ENCODE results near the gene RASIP1. TPM values are rescaled to one million over a fixed set of nuclear protein-coding genes. Genes with fewer than 3 reads are reported as not detected.
"Not testable (repeated sequence)": the region's sequence is repeated elsewhere in the genome, so short reads cannot be mapped to it uniquely, and the experiment has no call there.

The RASIP1 gene
- total and polyA plus RNA-seq, 5 experiments from 2014 or later, result 0.10 to 0.26 (median 0.25) TPM; not detected in 2

- POLR2A ChIA-PET, DNase-seq, H3K36me3 Mint-ChIP-seq, H3K9me3 Mint-ChIP-seq, ATAC-seq, H3K4me3 Mint-ChIP-seq, H3K27ac Mint-ChIP-seq: not testable (repeated sequence)
- H3K27me3 Mint-ChIP-seq, result peaks cover 4 to 18% (median 7%) of the 10 kb centered on the region in 5 donors
- H3K4me1 Mint-ChIP-seq, result peaks cover 8 to 14% (median 12%) of the 10 kb centered on the region in 4 donors
Measured at GRCh38 chr19:48693629-48694028, 46.8 kb downstream of the RASIP1 start.

DNA sequence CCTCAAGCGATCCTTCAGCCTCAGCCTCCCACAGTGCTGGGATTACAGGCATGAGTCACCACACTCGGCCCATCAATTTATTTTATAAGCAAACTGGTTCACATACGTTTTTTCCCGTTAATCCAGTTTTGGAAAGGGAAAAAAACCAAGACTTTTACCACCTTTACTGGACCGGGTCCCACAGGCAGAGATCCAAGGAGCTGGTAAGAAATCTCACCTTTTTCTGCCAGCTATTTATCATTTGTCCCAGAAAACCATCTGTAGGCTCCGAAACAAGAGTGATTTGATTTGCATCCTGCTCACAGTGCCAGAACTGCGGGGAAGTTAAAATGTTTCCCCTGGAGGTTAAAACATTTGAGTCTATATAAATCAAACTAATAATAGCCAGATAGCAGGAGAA, 51.0 kb downstream of the RASIP1 start:
- POLR2A ChIA-PET, result no interaction called here
- Mint-ChIP-seq H3K9me3 (no peaks in the 10 kb centered on the region), H3K4me1 (no peaks in the 10 kb centered on the region), H3K36me3 (peaks cover 0 to under 1% (median 0%) of the 10 kb centered on the region in 3 donors), H3K27me3 (no peaks in the 10 kb centered on the region), H3K4me3 (no peak overlapping the region), H3K27ac (no peak overlapping the region)
- ATAC-seq, result no peak
- no peak for DNase-seq

- Mint-ChIP-seq H3K36me3 (no peaks in the 10 kb centered on the region), H3K27me3 (no peaks in the 10 kb centered on the region), H3K4me1 (peaks cover 0 to 2% (median 0%) of the 10 kb centered on the region in 4 donors), H3K9me3 (no peaks in the 10 kb centered on the region), H3K27ac (no peak overlapping the region), H3K4me3 (no peak overlapping the region)
- POLR2A ChIA-PET, result no interaction called here
- ATAC-seq (no peak), DNase-seq (no peak)
Measured at GRCh38 chr19:48687776-48688175, 52.6 kb downstream of the RASIP1 start.

GRCh38 chr19:48686637-48687036, 53.8 kb downstream of the RASIP1 start:
- H3K27ac Mint-ChIP-seq, H3K27me3 Mint-ChIP-seq, H3K9me3 Mint-ChIP-seq, POLR2A ChIA-PET, H3K36me3 Mint-ChIP-seq, H3K4me1 Mint-ChIP-seq, ATAC-seq, H3K4me3 Mint-ChIP-seq, DNase-seq: not testable (repeated sequence)

DNA sequence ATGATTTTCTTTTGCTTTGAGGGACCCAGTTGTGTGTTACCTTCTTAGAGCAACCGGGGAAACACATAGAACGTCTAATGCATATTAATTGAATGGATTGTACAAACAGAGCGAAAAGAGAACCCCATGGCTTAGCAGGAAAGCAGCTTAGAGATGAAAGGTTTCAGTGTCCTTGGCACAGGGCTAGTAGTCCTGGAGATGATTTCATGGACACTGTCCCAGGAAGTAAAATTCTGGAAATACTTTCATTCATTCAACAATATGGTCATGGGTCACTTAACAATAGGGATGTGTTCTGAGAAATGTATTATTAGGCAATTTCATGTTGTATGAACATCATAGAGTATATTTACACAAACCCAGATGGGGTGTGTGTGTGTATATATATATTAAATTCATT, 54.3 kb downstream of the RASIP1 start:
- Mint-ChIP-seq H3K27me3 (no peaks in the 10 kb centered on the region), H3K9me3 (no peaks in the 10 kb centered on the region), H3K4me1 (peaks cover 0 to 2% (median 0%) of the 10 kb centered on the region in 4 donors), H3K4me3 (no peak overlapping the region), H3K27ac (no peak overlapping the region), H3K36me3 (no peaks in the 10 kb centered on the region)
- no peak for DNase-seq
- POLR2A ChIA-PET, result no interaction called here
- ATAC-seq, result no peak

DNA sequence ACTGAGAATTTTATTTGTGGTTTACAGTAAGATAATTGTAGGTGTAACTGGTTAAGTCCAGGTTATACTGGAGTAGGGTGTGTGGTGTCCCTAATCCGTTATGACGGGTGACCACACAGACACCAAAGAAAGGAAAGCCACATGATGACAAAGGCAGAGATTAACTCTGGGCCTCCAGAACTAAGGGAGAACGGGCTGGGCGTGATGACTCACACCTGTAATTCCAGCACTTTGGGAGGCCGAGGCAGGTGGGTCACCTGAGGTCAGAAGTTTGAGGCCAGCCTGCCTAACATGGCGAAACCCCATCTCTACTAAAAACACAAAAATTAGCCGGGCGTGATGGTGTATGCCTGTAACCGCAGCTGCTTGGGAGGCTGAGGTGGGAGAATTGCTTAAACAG, 54.8 kb downstream of the RASIP1 start:
- POLR2A ChIA-PET, result no interaction called here
- no peaks in the 10 kb centered on the region for H3K9me3 Mint-ChIP-seq
- no peak for DNase-seq

DNA sequence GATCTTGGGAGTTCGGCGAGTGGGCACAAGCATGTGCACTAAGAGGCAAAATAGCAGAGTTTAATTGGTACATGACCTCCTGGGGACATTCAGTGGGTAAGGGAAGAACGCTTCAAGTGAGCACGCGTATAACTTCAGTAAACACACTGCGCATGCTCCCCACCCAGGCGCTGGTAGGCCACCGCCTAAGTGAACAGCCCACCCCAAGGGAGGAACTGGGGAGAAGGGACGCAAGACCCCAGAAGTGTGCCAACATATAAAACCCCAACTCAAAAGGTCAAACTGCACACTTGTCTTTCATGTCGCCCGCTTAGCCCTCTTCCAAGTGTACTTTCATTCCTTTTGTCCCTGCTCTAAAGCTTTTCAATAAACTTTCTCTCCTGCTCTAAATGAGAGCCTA, 57.1 kb downstream of the RASIP1 start:
- POLR2A ChIA-PET, result no interaction called here
- H3K27ac Mint-ChIP-seq, result peak overlapping the region in 3 of 10 donors; percentile 37 to 76 (median 59)
- peak in 6 of 10 donors; percentile 27 to 74 (median 43) for DNase-seq

More for the DNA sequence above, 54.8 kb downstream of the RASIP1 start:
- no peak overlapping the region for H3K4me3 Mint-ChIP-seq
- H3K27me3 Mint-ChIP-seq, result no peaks in the 10 kb centered on the region
- H3K27ac Mint-ChIP-seq, result no peak overlapping the region
- H3K4me1 Mint-ChIP-seq, result peaks cover 0 to 2% (median 0%) of the 10 kb centered on the region in 4 donors
- no peaks in the 10 kb centered on the region for H3K36me3 Mint-ChIP-seq
- ATAC-seq, result no peak

DNA sequence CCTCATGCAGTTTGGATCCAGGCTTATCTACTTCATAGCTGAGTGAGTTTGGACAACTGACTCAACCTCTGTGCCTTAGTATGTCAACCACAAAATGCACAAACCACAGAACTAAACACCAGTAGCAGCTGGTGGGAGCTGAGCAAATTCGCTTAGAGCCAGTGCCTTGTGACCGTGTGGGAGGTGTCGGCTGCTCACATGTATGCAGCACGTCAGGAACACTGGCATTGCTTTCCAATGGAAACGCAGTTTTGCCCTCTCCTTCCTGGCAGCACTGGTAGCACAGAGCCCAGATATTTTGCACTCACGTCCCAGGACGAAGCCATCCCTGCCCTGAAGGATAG, 59.3 kb downstream of the RASIP1 start:
- Mint-ChIP-seq H3K27ac (no peak overlapping the region), H3K9me3 (no peaks in the 10 kb centered on the region), H3K36me3 (no peaks in the 10 kb centered on the region), H3K27me3 (no peaks in the 10 kb centered on the region), H3K4me3 (no peak overlapping the region), H3K4me1 (peaks cover 0 to 2% (median under 1%) of the 10 kb centered on the region in 4 donors)
- ATAC-seq (no peak), DNase-seq (no peak)
- POLR2A ChIA-PET, result no interaction called here

More for the DNA sequence above, 57.1 kb downstream of the RASIP1 start:
- ATAC-seq, result peak; percentile 45 to 82
- Mint-ChIP-seq H3K4me1 (peaks cover 0 to 2% (median 0%) of the 10 kb centered on the region in 4 donors), H3K9me3 (no peaks in the 10 kb centered on the region), H3K27me3 (no peaks in the 10 kb centered on the region), H3K4me3 (peak overlapping the region in 8 of 10 donors; percentile 8 to 64 (median 46)), H3K36me3 (no peaks in the 10 kb centered on the region)

DNA sequence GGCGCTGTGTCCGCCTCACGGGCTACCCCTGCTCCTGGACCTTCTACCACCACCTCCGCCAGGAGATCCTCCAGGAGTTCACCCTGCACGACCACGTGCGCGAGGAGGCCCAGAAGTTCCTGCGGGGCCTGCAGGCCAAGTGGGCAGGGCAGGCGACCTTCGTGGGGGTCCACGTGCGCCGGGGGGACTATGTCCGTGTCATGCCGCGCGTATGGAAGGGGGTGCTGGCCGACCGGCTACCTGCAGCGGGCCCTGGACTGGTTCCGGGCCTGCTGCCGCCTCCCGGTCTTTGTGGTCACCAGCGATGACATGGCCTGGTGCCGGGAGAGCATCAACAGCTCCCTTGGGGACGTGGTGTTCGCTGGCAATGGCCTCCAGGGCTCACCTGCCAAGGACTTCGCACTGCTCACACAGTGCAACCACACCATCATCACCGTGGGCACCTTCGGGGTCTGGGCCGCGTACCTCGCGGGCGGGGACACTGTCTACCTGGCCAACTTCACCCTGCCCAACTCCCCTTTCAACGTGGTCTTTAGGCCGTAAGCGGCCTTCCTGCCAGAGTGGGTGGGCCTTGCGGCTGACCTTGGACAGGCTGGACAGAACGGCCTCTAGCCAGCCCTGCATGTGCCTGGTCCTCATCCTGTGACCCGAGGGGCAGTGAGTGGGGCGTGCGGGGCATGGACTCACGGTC, 59.8 kb downstream of the RASIP1 start:
- Mint-ChIP-seq H3K27me3 (no peaks in the 10 kb centered on the region), H3K36me3 (no peaks in the 10 kb centered on the region), H3K27ac (no peak overlapping the region), H3K9me3 (no peaks in the 10 kb centered on the region), H3K4me1 (peaks cover 0 to 5% (median 1%) of the 10 kb centered on the region in 4 donors), H3K4me3 (no peak overlapping the region)
- ATAC-seq (no peak), DNase-seq (no peak)
- POLR2A ChIA-PET, result no interaction called here

- POLR2A ChIA-PET, H3K27ac Mint-ChIP-seq, DNase-seq, ATAC-seq, H3K4me3 Mint-ChIP-seq, H3K36me3 Mint-ChIP-seq, H3K9me3 Mint-ChIP-seq, H3K27me3 Mint-ChIP-seq: not testable (repeated sequence)
- H3K4me1 Mint-ChIP-seq, result peaks cover 3 to 11% (median 6%) of the 10 kb centered on the region in 4 donors
Measured at GRCh38 chr19:48680006-48680405, 60.4 kb downstream of the RASIP1 start.

- H3K9me3 Mint-ChIP-seq, result no peaks in the 10 kb centered on the region
- H3K27me3 Mint-ChIP-seq, result no peaks in the 10 kb centered on the region
- POLR2A ChIA-PET, result no interaction called here
- DNase-seq (no peak), ATAC-seq (no peak)
- no peak overlapping the region for H3K27ac Mint-ChIP-seq
- no peak overlapping the region for H3K4me3 Mint-ChIP-seq
- H3K36me3 Mint-ChIP-seq, result no peaks in the 10 kb centered on the region
- H3K4me1 Mint-ChIP-seq, result peaks cover 3 to 11% (median 6%) of the 10 kb centered on the region in 4 donors
Measured at GRCh38 chr19:48678201-48678600, 62.2 kb downstream of the RASIP1 start.

DNA sequence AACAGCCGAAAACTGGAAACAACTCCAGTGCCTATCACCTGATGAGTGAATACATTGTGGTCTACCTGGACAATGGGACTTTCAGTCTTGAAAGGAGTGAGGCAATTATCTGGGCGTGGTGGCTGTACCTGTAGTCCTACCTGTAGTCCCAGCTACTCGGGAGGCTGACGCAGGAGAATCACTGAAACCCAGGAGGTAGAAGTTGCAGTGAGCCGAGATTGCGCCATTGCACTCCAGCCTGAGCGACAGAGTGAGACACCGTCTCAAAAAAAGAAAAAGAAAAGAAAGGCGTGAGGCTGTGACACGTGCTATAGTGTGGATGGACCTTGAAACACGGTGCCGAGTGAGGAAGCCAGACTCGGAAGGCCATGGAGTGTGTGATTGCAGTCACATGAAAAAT, 63.5 kb downstream of the RASIP1 start:
- no peaks in the 10 kb centered on the region for H3K36me3 Mint-ChIP-seq
- H3K27ac Mint-ChIP-seq, result no peak overlapping the region
- POLR2A ChIA-PET, result no interaction called here
- H3K27me3 Mint-ChIP-seq, result no peaks in the 10 kb centered on the region
- H3K4me1 Mint-ChIP-seq, result peaks cover 3 to 11% (median 6%) of the 10 kb centered on the region in 4 donors
- no peak overlapping the region for H3K4me3 Mint-ChIP-seq
- ATAC-seq (no peak), DNase-seq (no peak)
- no peaks in the 10 kb centered on the region for H3K9me3 Mint-ChIP-seq

- no peak for DNase-seq
- H3K36me3 Mint-ChIP-seq, result no peaks in the 10 kb centered on the region
- H3K27ac Mint-ChIP-seq, result no peak overlapping the region
- H3K9me3 Mint-ChIP-seq, result no peaks in the 10 kb centered on the region
- ATAC-seq, result no peak
- H3K4me1 Mint-ChIP-seq, result peaks cover 3 to 11% (median 6%) of the 10 kb centered on the region in 4 donors
- no peaks in the 10 kb centered on the region for H3K27me3 Mint-ChIP-seq
- H3K4me3 Mint-ChIP-seq, result no peak overlapping the region
- POLR2A ChIA-PET, result no interaction called here
Measured at GRCh38 chr19:48676487-48676886, 63.9 kb downstream of the RASIP1 start.

All from naive thymus-derived CD8-positive, alpha-beta T cell (primary cell).